Mesothelial cell of epicardium (in vitro differentiated cells): ENCODE data around the gene NTM. TPM values are rescaled to one million over a fixed set of nuclear protein-coding genes. Genes with fewer than 3 reads are reported as not detected.

Experiments
- DNase-seq, 2 experiments: peaks; one replicate each; pipeline ENCODE4 v3.0.0; 2021; ENCODE audit warnings: low spot score in 2 of 2; ENCODE audit not compliant: unreplicated experiment in 2 of 2
- H3K27ac Mint-ChIP-seq: 2 replicates; pipeline ENCODE4 v1.8.0; 2021; ENCODE audit warnings: mixed read lengths
- H3K27me3 Mint-ChIP-seq: 2 replicates; pipeline ENCODE4 v1.8.0; 2021; ENCODE audit warnings: low read depth, mixed read lengths
- H3K36me3 Mint-ChIP-seq: 2 replicates; pipeline ENCODE4 v1.8.0; 2021; ENCODE audit warnings: mixed read lengths
- H3K4me1 Mint-ChIP-seq: 2 replicates; pipeline ENCODE4 v1.8.0; 2021; ENCODE audit warnings: mixed read lengths
- H3K4me3 Mint-ChIP-seq: 2 replicates; pipeline ENCODE4 v1.8.0; 2021; ENCODE audit warnings: mild to moderate bottlenecking, moderate library complexity, mixed read lengths
- H3K9me3 Mint-ChIP-seq: 2 replicates; pipeline ENCODE4 v1.8.0; 2021; ENCODE audit warnings: mixed read lengths
- total RNA-seq: library from RNA; stranded (reverse); gene quantifications from 3 replicates; pipeline ENCODE4 v1.2.1, GENCODE V29; 2021
- TF ChIP-seq, protein P1 (sequence below): fragments of 200-600 bp; sonication (generic); IDR thresholded peaks from one replicate; pipeline ENCODE4 v1.5.0; 2021; ENCODE audit warnings: antibody characterized with exemption; ENCODE audit not compliant: unreplicated experiment

The NTM gene
- total RNA-seq, 1 donor from 2014 or later = 3.9 TPM

DNA sequence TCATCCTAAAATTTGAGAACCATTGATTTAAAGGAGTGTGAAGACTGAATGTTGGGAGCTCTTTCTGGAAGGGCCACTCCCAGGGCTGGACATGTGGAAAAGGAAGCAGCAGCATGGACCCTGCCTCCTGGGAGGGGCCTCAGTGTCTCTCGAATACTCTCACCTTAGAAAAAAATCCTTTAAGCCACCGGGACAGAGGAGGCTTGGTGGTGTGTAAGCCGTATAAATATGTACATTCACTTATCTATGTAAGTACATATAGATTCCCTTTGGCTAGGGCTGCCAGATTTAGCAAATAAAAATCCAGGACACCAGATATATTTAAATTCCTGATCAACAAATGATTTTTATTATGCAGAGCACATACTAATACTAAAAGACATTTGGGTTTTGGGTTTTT lies 17.6 kb downstream of the NTM start:
- no peak for DNase-seq
- Mint-ChIP-seq H3K27me3 (peaks cover 13% of the 10 kb centered on the region), H3K9me3 (no peaks in the 10 kb centered on the region), H3K4me3 (no peak overlapping the region), H3K36me3 (no peaks in the 10 kb centered on the region), H3K4me1 (no peaks in the 10 kb centered on the region), H3K27ac (no peak overlapping the region)
- TF ChIP-seq, protein P1, sequence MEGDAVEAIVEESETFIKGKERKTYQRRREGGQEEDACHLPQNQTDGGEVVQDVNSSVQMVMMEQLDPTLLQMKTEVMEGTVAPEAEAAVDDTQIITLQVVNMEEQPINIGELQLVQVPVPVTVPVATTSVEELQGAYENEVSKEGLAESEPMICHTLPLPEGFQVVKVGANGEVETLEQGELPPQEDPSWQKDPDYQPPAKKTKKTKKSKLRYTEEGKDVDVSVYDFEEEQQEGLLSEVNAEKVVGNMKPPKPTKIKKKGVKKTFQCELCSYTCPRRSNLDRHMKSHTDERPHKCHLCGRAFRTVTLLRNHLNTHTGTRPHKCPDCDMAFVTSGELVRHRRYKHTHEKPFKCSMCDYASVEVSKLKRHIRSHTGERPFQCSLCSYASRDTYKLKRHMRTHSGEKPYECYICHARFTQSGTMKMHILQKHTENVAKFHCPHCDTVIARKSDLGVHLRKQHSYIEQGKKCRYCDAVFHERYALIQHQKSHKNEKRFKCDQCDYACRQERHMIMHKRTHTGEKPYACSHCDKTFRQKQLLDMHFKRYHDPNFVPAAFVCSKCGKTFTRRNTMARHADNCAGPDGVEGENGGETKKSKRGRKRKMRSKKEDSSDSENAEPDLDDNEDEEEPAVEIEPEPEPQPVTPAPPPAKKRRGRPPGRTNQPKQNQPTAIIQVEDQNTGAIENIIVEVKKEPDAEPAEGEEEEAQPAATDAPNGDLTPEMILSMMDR = no peak

DNA sequence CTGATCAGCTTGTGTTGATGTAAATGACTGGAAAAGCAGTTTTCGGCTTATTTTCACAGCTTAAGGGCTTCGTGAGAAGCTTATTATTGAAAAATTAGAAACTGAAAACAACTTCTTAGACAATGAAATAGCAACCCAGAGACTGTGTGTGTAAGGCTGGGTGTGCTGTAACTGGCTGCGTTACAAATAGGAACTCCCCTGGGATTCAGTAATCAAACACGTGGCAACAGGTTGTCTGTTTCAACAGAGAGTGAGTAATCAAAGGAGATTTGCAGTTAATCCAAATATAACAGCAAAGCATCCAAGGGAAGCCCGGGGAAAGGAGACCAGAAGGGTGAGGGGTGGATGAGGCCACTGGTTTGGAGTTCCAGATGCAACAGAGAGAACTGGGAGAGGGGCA lies 19.2 kb downstream of the NTM start:
- TF ChIP-seq, protein P1 = no peak
- Mint-ChIP-seq H3K27ac (no peak overlapping the region), H3K9me3 (no peaks in the 10 kb centered on the region), H3K4me1 (no peaks in the 10 kb centered on the region), H3K4me3 (no peak overlapping the region), H3K27me3 (peaks cover 21% of the 10 kb centered on the region), H3K36me3 (no peaks in the 10 kb centered on the region)
- no peak for DNase-seq

DNA sequence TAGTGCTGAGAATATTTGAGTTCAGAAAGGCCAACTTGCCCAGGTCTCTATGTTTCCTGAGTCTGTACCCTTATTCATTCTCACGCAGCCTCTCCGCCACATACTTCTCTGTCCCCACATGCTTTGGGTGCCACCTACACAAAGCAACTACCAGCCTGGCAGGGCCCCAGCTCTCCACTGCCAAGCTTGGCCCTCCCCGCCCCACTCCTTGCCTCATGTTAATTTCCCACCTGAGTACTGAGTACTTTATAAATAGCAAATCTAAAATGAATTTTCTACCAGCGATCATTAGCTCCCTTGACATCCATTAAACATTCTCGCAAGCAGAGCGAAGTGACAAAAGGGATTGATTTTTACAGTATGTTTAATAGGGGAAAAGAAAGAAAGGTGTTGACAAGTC lies 20.8 kb downstream of the NTM start:
- Mint-ChIP-seq H3K9me3 (no peaks in the 10 kb centered on the region), H3K27me3 (peaks cover 26% of the 10 kb centered on the region), H3K27ac (no peak overlapping the region), H3K4me3 (no peak overlapping the region), H3K36me3 (no peaks in the 10 kb centered on the region), H3K4me1 (no peaks in the 10 kb centered on the region)
- DNase-seq = no peak
- TF ChIP-seq, protein P1 = no peak

DNA sequence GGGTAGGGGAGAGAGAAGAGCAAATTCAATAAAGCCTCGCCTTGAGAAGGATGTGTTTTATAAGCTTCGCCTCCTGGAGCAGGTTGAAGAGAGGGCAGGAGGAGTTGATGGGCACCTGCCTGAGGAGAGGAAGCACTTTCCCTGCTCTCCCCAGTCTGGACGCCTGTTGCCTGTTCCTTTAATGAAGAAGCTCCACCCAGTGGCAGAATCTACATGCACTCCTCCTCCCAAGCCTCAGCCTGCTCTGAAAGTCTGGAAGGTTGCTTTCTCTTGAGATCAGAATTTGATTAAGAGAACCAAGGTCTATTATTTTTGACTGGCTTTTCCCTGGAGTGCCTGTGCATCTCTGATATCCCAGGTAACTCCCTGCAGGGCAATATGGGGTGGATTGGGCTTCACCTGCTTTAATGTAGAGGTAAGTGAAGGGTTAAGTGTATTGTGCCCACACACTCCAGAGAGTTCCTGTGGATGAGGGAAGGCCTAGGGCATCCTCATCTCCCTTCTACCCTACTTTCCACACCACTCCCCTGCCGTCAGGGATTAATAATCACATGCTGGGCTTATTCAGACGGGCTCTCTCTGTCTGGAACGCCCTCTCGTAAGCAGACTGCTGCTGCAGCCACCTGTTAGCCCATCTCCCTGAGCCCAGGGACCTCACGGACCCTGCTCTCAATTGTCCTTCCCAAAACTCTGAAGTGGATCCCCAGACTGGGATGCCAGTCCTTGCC lies 22.3 kb downstream of the NTM start:
- Mint-ChIP-seq H3K36me3 (no peaks in the 10 kb centered on the region), H3K4me3 (no peak overlapping the region), H3K4me1 (no peaks in the 10 kb centered on the region), H3K9me3 (no peaks in the 10 kb centered on the region), H3K27me3 (peaks cover 21% of the 10 kb centered on the region), H3K27ac (no peak overlapping the region)
- DNase-seq = no peak
- TF ChIP-seq, protein P1 = no peak

DNA sequence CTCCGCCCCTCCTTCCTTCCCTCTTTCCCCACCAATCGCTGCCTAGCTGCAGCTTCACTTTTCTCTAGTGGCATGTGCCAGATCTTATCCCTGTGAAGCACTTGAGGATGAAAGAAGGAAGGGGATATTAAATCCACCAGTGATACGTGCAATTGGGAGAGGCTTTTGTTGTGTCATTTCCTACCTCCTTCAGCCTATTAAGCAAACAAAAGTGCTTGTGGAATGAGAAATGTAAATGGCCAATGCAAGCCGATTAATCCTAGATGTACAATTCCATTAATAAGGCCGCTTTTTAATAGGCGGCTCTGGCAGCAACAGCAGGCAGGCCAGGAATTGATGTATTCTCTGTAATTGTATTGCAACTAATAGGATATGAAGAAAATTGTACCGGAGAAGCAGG lies 23.3 kb downstream of the NTM start:
- Mint-ChIP-seq H3K4me3 (no peak overlapping the region), H3K4me1 (no peaks in the 10 kb centered on the region), H3K9me3 (no peaks in the 10 kb centered on the region), H3K36me3 (no peaks in the 10 kb centered on the region), H3K27ac (no peak overlapping the region), H3K27me3 (peaks cover 17% of the 10 kb centered on the region)
- TF ChIP-seq, protein P1 = no peak
- DNase-seq = no peak
